RWPE2 (cell line): ENCODE measurements around the gene COPE.
A peak's percentile ranks its signal among the peaks of the same experiment; 100 is the strongest.

Source experiments
- ATAC-seq: fragments of 200-7000 bp; cut with Tn5 transposase; 3 replicates; pipeline ENCODE4 v1.9.1; 2021; ENCODE audit warnings: low read depth
- DNase-seq: peaks from one replicate; pipeline ENCODE4 v3.0.0-alpha.2; 2020; ENCODE audit warnings: low spot score
- H3K27ac ChIP-seq: fragments of 450-650 bp; 2 replicates; pipeline ENCODE4 v1.5.1; 2017; ENCODE audit warnings: mild to moderate bottlenecking; ENCODE audit not compliant: poor library complexity, severe bottlenecking
- H3K27me3 ChIP-seq: fragments of 250-450 bp; sonication (Bioruptor Pico); 2 replicates; pipeline ENCODE4 v1.5.1; 2021; ENCODE audit warnings: mild to moderate bottlenecking, moderate library complexity; ENCODE audit not compliant: insufficient read depth, poor library complexity, severe bottlenecking
- H3K36me3 ChIP-seq: fragments of 250-450 bp; sonication (Bioruptor Pico); 2 replicates; pipeline ENCODE4 v1.5.1; 2020; ENCODE audit warnings: low read depth, mild to moderate bottlenecking, moderate library complexity
- H3K4me1 ChIP-seq: fragments of 250-450 bp; sonication (Bioruptor Pico); 2 replicates; pipeline ENCODE4 v1.5.1; 2021; ENCODE audit warnings: mild to moderate bottlenecking, moderate library complexity; ENCODE audit not compliant: insufficient read depth, poor library complexity, severe bottlenecking
- H3K4me3 ChIP-seq: fragments of 250-450 bp; sonication (Bioruptor Pico); 2 replicates; pipeline ENCODE4 v1.5.1; 2021; ENCODE audit warnings: mild to moderate bottlenecking, moderate library complexity; ENCODE audit not compliant: severe bottlenecking
- H3K9me3 ChIP-seq: fragments of 250-450 bp; sonication (Bioruptor Pico); 2 replicates; pipeline ENCODE4 v1.5.1; 2021; ENCODE audit warnings: mild to moderate bottlenecking, moderate library complexity; ENCODE audit not compliant: severe bottlenecking
- CTCF ChIP-seq: fragments of 450-650 bp; IDR thresholded peaks from one replicate; pipeline ENCODE4 v1.5.1; 2017; ENCODE audit warnings: mild to moderate bottlenecking, moderate library complexity; ENCODE audit not compliant: poor library complexity, severe bottlenecking

COPE gene

GRCh38 chr19:18870531-18871172, 48.5 kb downstream of the COPE start:
- no peak overlapping the region for H3K27ac ChIP-seq

DNA sequence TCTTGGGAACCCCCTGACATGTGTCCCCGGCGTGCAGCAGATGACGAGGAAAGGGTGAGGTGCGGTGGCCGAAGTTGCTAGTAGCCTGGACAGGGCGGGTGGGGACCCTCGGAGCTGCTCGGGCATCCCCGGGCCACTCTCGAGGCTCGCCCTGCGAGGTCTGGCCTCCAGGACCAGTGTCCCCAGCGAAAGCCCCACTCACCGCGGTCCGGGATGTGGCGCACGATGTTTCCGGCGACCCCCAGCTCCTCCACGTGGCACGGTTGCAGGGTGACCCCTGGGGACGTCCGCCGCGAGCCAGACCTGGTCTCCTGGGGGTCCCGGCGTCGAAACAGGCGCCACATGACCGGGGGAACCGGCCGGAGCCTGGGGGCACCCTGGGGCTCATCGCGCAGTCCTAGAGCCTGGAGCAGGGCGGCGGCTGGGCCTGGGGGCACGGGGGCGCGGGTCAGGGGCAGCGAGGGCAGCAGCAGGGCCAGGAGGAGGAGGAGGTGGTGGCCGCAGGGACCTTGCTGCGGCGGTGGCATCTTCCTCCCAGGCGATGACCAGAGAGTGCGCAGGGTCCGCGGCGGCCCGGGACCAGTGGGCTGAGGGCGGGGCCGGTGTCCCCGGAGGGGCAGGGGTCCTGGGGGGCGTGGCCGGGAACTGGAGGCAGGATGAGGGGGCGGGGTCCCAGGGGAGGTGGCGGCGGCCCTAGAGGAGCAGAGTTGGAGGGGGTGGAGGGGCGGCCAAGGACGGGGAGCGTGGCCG, 49.2 kb downstream of the COPE start:
- Histone ChIP-seq H3K27me3 (no peaks in the 10 kb centered on the region), H3K9me3 (no peaks in the 10 kb centered on the region), H3K27ac (no peak overlapping the region), H3K36me3 (peaks cover 28% of the 10 kb centered on the region), H3K4me1 (no peaks in the 10 kb centered on the region), H3K4me3 (no peak overlapping the region)
- no peak for TF ChIP-seq CTCF
- no peak for ATAC-seq
- peak; percentile 69 for DNase-seq

More at GRCh38 chr19:18870531-18871172, 48.5 kb downstream of the COPE start:
- no peak for TF ChIP-seq CTCF
- no peaks in the 10 kb centered on the region for H3K9me3 ChIP-seq
- H3K4me3 ChIP-seq = no peak overlapping the region
- ATAC-seq (no peak), DNase-seq (peak; percentile 57)
- no peaks in the 10 kb centered on the region for H3K4me1 ChIP-seq
- peaks cover 23% of the 10 kb centered on the region for H3K36me3 ChIP-seq
- no peaks in the 10 kb centered on the region for H3K27me3 ChIP-seq

GRCh38 chr19:18869023-18869618, 50.1 kb downstream of the COPE start:
- Histone ChIP-seq H3K27me3 (no peaks in the 10 kb centered on the region), H3K27ac (no peak overlapping the region), H3K36me3 (peaks cover 31% of the 10 kb centered on the region), H3K9me3 (no peaks in the 10 kb centered on the region), H3K4me3 (no peak overlapping the region), H3K4me1 (no peaks in the 10 kb centered on the region)
- TF ChIP-seq CTCF = no peak
- ATAC-seq = no peak
- DNase-seq = peak; percentile 67

- no peak for ATAC-seq
- no peak overlapping the region for H3K4me3 ChIP-seq
- no peaks in the 10 kb centered on the region for H3K27me3 ChIP-seq
- peaks cover 37% of the 10 kb centered on the region for H3K36me3 ChIP-seq
- no peaks in the 10 kb centered on the region for H3K9me3 ChIP-seq
- TF ChIP-seq CTCF = no peak
- H3K27ac ChIP-seq = no peak overlapping the region
- peak; percentile 57 for DNase-seq
- no peaks in the 10 kb centered on the region for H3K4me1 ChIP-seq
Measured at GRCh38 chr19:18868380-18869022, 50.7 kb downstream of the COPE start.
